HCEC 1CT (cell line): ENCODE data around the gene IDI1.
"Not testable (repeated sequence)": the region's sequence is repeated elsewhere in the genome, so short reads cannot be mapped to it uniquely, and the experiment has no call there.

Source experiments
- DNase-seq: peaks from one replicate; pipeline ENCODE4 v3.0.0-alpha.2; 2017

Gene IDI1

DNA sequence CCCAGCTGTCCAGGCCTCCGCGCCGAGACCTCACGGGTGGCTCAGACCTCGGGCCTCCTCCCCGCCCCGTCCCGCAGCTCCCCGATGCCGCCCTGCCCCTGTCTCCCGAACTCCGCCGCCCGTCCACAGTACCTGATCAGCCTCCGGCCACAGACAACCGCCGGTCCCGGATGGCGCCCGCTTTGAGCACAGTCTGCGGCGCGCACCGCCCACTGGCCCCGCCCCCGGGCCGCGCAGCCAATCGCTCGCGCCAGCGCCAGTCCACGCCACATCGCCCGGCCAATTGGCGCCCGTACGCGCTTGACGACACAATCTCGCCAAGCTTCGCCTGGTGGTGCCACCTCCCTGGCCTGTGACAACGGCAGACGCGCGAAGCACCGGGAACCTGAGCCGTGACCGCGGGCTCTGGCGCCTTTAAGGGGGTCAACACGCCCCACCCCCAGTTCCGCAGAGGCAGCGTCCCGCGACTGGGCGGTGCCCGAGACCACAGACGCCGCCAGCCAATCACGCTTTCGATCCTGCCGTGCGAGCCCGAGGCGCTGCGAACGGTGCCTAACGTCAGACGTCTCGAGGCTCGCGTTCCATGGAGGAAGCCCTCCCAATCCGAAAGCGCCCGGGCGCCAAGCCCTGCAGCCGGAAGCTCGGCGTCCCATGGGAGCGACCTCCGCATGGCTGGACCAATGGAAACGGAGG, at the start of gene IDI1:
Gene IDI1 (minus strand): TSS at position 388 of the 693 bp plus-strand sequence. CDS start 116 bp downstream, at position 272.
- DNase-seq, result peak; percentile 99

DNA sequence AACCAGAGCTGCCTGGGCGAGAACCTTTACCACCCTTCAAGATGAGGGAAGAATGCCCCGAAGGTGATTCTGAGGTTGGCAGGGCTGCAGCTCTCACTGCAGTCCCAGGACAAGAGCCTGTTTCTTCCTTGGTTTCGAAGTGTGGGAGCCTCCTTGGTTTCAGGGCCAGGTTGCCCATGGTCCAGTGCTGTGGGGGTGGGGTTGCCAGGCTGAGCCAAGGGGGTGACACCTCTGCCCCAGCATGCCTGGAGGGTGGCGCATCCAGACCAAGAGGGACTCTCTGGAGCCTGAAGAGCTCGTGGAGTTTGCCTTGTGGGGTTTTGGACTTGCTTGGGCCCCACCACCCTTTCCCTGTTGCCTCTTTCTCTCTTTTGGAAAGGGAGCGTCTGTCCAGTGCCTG, 48.5 kb upstream of the IDI1 start:
- no peak for DNase-seq

DNA sequence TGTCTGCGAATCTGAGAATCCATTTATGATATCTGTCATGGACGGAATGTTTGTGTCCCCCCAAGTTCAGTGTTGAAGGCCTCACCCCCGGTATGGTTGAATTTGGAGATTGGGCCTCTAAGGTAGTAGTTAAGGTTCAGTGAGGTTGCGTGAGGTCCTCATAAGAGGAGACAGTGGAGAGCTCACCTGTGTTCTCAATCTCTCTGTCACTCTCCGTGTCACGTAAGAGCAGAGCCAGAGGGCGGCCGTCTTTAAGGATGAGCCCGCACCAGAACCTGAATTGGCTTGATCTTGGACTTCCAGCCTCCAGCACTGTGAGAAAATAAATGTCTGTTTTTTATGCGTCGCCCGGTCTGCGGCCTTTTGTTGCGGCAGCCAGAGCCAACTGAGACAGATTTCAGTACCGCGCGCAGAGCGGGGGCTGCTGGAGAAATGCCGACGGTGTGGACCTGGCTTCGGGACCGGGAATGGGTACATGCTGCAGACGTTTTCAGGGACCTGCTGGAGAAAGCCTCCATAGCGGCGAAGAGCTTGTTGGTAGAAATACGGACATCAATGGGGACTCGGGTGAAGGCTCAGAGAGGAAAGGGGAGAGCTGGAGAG, 47.5 kb upstream of the IDI1 start:
- no peak for DNase-seq

DNA sequence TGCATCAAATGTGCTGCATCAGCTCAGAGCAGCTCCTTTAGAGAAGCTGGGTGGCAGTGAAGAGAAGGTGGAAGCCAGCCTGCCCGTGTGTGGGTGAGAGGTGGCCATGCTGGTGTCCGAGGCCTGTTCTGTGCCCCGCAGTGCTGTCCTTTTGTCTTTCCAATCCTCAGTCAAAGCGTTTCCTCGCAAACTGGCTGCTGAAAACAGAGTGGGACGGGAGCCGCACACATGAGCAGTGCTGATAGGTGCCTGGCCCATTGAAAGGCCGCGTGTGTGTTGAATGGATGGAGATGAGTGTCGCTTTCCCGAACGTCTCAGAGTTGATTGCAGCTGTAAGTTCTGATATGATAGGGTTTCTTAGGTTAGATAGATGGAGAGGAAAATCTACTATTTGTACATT, 46.6 kb upstream of the IDI1 start:
- no peak for DNase-seq

DNA sequence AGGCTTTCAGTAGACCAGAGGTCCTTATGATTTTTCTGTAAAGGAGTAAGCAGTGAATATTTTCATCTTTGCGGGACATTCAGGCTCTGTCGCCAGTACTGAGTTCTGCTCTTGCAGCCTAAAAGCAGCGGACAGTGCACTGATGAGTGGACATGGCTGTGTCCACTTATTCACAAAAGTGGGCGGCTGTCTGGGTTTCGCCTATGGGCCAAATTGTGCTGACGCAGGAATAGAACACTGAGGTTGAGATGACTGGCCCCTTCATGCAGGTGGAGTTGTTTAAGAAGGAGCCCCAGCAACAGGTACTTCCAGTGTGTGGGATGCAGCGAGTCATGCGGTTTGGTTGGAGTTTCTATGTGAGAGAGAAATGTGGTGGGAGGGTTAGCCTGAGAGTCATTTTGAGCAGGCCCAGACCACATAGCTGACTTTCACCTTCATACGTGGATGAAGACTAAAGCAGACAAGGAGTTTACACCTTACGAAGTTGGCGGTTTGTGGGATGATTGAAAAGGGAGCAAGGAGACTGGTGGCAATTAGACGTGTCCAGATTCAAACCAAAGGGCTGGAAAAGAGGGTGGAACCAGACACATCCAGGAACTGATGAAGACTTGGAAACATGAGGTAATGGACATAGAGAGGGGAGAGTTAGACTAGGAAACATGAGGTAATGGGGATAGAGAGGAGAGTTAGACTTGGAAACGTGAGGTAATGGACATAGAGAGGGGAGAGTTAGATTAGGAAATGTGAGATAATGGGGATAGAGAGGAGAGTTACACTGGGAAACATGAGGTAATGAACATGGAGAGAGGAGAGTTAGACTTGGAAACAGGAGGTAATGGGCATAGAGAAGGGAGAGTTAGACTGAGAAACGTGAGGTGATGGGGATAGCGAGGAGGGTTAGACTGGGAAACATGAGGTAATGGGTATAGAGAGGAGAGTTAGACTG, 45.5 kb upstream of the IDI1 start:
- DNase-seq, result no peak

DNA sequence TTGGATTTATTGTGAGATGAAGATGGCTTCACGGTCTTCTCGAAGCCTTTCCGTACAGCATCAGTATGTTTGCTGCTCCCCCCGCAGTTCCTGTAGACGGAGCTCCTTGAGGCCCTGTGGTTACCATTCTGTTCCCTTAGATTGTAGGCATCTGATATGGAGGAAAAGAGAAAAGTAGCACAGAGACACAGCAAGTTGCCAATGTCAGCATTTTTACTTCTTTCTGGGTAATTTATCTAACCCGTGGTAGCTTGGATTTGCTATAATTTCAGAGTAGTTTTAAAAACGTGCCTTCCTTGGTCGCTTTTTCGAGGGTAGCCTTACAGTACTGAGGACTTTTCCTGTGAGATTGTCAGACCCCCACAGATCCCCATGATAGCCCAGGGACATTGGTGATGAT, 44.8 kb upstream of the IDI1 start:
- no peak for DNase-seq

DNA sequence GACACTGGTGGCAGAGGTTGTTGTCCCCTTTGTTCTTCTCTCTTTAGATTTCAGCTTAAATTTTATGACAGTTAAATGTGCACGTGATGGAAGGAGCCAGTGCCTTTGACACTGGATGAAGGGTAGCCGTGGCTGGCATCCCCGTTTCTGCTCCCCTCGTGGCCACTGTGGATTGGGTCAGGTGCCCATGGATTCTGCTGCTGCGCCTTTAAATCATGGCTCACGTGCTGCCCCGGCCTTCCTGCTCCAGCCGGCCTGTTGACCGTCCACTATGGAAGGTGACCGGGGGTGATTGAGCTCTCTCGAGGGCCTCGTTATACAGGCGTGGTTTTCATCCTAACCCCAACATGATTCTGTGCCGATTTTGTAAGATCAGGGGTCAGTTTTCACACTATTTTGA, 41.8 kb upstream of the IDI1 start:
- no peak for DNase-seq

DNA sequence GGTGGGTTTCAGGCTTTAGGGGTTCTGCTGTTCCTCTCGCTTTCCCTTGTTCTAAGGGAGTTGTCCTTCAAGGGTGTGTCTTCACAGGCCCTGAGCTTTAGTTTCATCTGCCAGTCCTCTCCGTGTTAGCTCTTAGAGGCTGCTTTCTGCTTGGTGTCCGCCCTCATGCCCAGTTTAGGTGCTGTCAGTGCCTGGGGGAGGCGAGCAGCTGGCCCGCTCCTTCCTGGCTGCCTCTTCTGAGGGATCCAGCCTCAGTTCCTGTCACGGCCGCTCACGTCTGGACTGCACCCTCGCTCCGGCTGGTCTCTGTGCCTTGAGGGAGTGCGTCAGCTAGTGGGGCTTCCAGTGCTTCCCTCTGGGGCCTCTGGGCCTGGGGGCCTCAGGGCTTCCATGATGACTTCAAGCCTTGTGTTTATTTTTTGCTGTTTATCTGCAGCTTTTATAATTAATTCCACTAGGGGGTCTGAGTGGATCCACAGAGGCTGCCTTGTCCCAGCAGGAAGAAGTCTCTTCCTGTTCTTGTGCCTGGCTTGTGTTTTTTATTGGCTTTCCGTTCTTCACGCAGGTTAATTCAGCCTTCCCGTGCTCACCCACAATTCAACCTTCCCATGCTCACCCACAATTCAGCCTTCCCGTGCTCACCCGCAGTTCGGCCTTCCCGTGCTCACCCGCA, 40.2 kb upstream of the IDI1 start:
- no peak for DNase-seq

DNA sequence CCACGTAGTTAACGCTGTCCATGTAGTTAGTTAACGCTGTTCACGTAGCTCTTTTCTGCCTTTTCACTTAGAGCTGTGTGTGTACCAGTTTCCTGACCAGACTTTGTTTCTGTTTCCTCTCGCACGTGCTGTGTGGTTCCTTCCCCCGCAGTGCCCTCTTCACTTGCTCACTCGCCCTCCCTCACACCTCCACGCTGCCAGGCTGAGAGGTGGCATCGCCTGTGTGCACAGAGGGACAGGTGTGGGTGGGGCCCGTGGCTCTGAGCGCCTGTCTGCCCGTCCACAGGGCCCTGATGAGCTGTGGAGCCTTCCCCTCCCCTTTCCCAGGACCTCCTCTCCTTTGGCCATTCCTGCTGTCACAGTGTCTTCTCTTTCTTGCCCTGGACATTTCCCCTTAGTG, 37.9 kb upstream of the IDI1 start:
- no peak for DNase-seq

DNA sequence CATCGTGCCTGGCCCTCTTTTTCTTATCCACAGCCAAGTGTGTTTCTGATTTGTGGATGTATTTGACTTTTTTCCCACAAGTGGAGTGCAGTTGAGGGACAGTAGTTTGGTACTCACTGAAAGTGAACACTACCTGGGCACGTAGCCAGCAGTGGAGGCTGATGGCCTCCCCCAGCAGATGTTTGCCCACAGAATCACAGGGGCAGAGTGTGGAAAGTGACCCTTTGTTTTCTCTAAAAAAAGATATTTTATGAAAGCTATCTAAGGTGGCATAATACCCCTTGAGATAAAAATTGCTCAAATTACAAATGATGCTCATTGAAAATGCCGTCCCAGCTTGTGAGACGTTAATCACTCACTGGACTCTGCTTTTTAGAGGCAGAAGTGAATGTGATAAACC, 36.3 kb upstream of the IDI1 start:
- DNase-seq, result no peak

DNA sequence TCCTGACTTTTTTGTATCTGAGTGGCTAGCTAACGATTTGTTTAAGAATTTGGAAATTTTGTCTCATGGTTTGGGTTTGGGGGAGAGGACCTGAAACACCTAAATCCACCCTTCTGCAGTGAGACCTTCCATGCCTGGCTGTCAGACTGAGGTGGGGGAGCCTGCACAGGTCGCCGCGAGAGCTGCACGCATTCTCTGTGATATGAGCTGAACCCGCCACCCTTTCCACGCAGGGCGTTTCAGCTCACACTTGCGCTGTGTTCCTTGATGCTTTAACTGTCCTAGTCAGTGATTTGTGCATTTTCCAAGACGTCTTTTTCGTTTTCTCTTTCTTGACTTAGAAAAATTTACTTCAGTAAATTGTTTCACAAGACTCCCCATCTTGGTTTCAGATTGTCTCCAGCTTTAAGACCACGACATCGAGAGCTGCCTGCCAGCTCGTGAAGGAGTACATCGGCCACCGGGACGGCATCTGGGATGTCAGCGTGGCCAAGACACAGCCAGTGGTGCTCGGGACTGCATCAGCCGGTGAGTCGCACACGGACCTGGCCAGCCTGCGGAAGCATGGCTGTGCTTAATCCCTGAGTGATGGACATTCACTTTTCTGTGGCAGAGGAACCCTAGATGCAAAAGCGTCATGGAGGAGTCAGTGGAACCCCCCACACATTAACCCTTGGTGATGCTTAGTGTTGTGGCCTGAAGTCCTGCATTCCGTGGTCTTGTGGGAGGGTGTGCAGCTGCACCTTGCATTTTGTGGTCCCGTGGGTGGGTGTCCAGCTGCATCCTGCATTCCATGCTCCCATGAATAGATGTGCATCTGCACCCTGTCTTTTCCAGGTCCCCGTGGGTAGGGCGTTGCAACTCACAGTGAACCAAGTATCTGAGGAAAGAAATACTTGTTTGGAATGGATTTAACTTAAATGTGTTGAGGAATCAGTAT, 35.4 kb upstream of the IDI1 start:
- no peak for DNase-seq

DNA sequence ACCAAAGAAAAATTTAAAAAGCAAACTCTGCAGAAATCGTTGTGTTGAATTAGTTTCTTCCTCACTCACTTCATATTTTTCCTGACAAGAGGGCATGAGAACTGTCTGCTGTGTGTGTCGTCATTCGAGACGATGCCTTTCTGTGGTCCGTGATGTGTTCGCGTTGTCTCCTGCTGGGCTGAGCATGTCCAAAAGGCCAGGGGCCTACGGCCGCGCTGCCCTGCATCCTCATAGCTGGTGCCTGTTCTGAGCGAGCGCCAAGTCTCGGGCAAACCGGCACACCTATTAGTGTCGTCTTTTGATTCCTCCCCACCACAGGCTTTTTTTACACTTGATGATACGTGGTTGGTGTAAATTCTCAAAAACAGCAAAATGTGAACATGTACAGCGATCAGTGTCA, 34.7 kb upstream of the IDI1 start:
- no peak for DNase-seq

DNA sequence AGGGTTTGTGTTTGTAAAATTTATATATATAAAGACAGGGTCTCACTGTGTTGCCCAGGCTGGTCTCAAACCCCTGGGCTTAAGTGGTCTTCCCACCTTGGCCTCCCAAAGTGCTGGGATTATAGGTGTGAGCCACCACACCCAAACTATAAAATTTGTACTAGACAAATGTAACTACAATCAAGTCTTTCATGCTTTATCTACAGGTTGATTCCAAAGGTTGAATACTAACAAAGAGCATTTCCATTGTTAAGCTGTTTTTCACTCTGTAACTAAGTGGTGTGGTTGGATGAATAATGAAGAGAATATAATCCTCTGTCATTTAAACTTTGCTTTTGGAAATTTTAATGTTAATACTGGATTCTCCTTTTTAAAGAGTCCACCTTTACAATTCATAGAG, 29.7 kb upstream of the IDI1 start:
- DNase-seq, result no peak

DNA sequence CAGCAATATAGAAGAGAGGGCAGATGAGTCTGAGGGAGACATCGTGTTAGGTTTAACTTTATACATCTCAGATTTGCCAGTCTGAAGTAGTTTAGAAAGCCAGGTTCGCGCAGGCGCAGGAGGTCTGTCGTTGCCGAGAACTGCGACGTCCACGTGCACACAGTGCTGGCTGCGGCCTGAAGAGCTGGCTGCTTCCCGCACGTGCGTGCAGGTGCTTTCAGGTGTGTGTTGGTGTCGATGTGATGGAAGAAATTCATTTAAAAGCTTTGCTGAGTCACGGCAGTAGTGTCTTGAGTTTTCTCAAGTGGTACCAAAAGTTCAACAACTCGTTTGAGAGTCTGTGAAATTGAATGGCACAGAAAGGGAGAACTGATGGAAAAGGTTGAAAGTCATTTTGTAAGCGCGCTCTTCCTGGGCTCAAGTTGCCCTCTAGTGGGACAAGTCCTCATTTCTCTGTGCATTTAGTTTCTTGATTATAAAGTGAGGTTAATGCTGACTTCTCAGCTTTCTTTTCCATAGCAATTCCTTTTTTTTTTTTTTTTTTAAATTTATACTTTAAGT, 25.9 kb upstream of the IDI1 start:
- DNase-seq, result peak; percentile 10

DNA sequence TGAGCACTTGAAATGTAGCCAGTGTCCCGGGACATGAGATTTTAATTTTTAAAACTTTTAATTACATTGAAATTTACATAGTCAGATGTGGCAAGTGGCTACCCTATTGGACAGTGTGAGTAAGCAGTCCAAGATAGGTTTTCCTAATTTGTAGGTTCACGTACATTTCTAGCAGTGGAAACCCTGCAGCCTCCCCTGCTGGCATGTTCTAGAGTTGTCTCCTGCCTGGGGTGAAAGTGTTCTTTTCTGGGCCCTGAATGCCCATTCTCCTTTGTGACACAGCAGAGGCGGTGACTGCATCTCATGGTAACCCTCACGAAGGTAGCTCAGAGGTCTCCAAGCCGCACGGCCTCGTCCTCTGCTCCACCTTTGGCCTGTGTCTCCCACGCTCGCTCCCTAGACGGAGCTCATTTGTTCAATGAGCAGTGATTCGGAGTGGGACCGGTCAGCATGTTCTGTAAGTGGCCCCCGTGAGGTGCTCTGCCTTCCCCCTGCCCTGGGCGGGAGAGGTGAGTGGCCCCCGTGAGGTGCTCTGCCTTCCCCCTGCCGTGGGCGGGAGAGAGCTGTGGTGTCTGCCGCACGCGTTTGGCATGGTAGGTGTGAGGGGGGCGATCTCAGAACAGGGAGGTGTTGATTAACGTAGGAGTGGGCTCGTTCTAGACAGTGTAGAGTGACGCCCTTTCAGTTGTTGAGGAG, 25.3 kb upstream of the IDI1 start:
- DNase-seq, result no peak

DNA sequence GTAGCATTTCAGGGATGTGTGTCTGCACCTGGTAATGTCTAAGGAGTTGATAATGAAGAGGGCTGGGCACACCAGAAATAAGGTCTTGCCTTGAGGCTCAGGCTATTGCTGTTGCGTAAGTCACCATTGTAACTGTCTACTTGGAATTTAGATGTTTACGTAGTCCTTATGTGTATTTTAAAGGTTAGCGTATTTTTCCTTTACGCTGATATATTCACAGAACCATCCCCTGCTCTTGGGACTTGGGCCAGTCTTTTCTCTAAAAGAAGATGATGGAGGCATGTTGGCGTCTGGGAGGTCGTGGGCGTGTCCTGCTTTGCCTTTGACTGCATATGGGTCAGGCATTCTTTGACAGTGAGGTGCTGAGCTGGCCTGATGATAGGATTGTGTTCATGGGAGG, 22.0 kb upstream of the IDI1 start:
- peak; percentile 25 for DNase-seq

DNA sequence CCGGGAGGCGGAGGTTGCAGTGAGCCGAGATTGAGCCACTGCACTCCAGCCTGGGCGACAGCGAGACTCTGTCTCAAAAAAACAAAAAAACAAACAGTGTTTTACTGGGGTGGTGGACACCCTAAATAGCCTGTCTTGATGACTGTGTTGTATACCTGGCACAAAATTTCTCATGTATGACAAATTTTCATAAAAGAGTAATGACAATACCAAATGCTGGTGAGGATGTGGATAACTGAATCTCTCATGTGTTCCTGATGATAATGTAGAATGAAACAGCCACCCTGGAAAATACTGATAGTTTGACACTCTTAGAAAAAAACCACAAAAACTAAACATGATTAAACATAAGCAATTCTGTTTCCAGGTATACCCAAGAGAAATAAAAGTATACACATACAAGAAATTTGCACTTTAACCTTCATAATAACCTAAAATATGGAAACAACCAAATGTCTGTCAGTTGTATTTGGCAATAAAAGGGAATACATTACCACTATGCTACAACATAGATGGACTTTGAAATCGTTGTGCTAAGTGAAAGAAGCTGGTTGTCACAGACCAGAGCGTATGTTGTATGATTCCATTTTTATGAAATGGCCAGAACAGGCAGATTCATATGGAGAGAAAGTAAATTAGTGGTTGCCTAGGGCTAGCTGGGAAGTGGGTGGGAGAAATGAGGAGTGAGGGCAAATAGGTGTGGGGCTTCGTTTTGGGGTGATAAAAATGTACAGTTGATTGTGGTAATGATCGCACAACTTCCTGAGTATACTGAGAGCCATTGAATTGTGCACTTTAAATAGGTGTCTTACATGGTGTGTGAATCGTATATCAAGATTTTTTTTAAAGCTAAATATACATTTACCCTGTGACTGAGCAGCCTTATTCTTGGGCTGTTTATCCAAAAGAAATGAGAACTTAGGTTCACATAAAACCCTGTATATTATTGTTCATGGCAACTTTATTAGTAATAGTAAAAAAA, 19.8 kb upstream of the IDI1 start:
- no peak for DNase-seq

DNA sequence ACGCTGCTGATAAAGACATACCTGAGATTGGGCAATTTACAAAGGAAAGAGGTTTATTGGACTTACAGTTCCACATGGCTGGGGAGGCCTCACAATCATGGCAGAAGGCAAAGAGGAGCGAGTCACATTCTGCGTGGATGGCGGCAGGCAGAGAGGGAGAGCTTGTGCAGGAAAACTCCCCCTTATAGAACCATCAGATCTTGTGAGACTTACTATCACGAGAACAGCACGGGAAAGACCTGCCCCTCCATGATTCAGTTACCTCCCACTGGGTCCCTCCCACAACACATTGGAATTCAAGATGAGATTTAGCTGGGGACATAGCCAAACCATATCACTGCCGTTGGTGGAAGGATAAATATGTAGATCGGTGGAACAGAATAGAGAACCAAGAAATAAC, 17.8 kb upstream of the IDI1 start:
- not testable (repeated sequence) for DNase-seq

DNA sequence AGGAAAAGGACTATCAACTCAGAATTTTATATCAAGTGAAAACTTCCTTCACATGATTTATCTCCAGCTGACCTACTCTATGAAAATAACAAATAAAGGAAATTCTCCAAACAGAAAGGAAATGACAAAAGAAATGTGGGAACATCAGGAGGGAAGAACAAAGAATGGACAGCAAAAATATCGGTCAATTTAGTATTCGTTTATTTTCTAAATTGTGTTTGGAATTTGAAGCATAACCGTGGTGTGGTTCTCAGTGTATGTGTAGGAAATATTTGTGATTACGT, 16.0 kb upstream of the IDI1 start:
- DNase-seq, result no peak

DNA sequence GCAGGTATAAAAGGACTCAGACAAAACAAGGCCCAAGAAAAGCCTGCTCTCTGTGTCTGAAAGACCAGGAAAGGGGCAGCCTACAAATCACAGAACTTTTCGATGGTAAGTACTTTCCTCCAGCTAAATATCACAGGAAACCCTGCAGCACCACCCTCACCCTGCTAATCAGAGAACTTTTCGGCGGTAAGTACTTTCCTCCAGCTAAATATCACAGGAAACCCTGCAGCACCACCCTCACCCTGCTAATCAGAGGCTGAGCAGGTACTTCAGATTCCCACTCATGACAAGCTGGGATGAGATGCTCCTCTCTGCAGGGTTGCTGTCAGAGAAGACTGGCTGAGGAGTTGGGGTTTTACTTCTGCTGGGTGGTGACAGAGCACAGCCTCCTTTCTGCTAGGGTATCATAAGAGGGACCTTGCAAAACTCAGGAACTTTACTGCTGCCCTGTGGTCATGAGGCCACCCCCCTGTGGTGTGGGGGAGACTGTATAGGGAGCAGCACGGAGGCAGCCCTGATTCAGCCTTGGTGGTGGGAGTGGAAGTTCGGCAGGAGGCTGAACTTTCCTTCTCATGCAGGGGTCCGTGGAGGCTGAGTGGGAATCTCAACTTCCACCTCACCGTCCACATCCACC, 14.4 kb upstream of the IDI1 start:
- DNase-seq, result no peak
